Amniotic epithelial cell (primary cell): ENCODE data around the gene FAM98A.
A peak's percentile ranks its signal among the peaks of the same experiment; 100 is the strongest.

ENCODE experiments used
- DNase-seq: peaks from one replicate; pipeline ENCODE4 v3.0.0-alpha.2; 2010; ENCODE audit warnings: low read depth

Gene FAM98A

GRCh38 chr2:33599175-33599942 is at the start of gene FAM98A:
TSS of gene FAM98A (minus strand) at chr2:33599299. CDS start at chr2:33599221, 78 bp downstream.
- DNase-seq, result peak; percentile 97

- DNase-seq, result no peak
Measured at GRCh38 chr2:33645861-33646260, 46.8 kb upstream of the FAM98A start.

- no peak for DNase-seq
Measured at GRCh38 chr2:33644215-33644614, 45.1 kb upstream of the FAM98A start.

- DNase-seq, result no peak
Measured at GRCh38 chr2:33636001-33636400, 36.9 kb upstream of the FAM98A start.

GRCh38 chr2:33634261-33634910 is 35.3 kb upstream of the FAM98A start:
- DNase-seq, result no peak

GRCh38 chr2:33633315-33633714 is 34.2 kb upstream of the FAM98A start:
- DNase-seq, result no peak

- DNase-seq, result no peak
Measured at GRCh38 chr2:33632831-33633230, 33.7 kb upstream of the FAM98A start.

- no peak for DNase-seq
Measured at GRCh38 chr2:33628031-33628827, 29.1 kb upstream of the FAM98A start.

GRCh38 chr2:33619028-33619427 is 19.9 kb upstream of the FAM98A start:
- DNase-seq, result no peak

GRCh38 chr2:33617989-33618388 is 18.9 kb upstream of the FAM98A start:
- no peak for DNase-seq

- no peak for DNase-seq
Measured at GRCh38 chr2:33617401-33617800, 18.3 kb upstream of the FAM98A start.

GRCh38 chr2:33616873-33617272 is 17.8 kb upstream of the FAM98A start:
- no peak for DNase-seq

- peak; percentile 2 for DNase-seq
Measured at GRCh38 chr2:33614190-33614589, 15.1 kb upstream of the FAM98A start.

- DNase-seq, result no peak
Measured at GRCh38 chr2:33607905-33608304, 8.8 kb upstream of the FAM98A start.

GRCh38 chr2:33607251-33607721 is 8.2 kb upstream of the FAM98A start:
- no peak for DNase-seq

- no peak for DNase-seq
Measured at GRCh38 chr2:33606622-33607021, 7.5 kb upstream of the FAM98A start.

GRCh38 chr2:33606100-33606499 is 7.0 kb upstream of the FAM98A start:
- DNase-seq, result peak; percentile 6

- DNase-seq, result no peak
Measured at GRCh38 chr2:33605056-33605455, 6.0 kb upstream of the FAM98A start.

GRCh38 chr2:33603416-33603815 is 4.3 kb upstream of the FAM98A start:
- no peak for DNase-seq

GRCh38 chr2:33602201-33602830 is 3.2 kb upstream of the FAM98A start:
- peak; percentile 7 for DNase-seq

GRCh38 chr2:33599943-33600192 is 769 bp upstream of the FAM98A start:
- no peak for DNase-seq

GRCh38 chr2:33598561-33599174 is 431 bp downstream of the FAM98A start:
- peak; percentile 41 for DNase-seq
